GM12874 (cell line): ENCODE data around the gene TBC1D1.

Experiments
- CTCF ChIP-seq: IDR thresholded peaks from 2 replicates; pipeline ENCODE4 v1.5.1; 2011; ENCODE audit warnings: low read depth, mild to moderate bottlenecking, control low read depth, low read length, moderate library complexity; ENCODE audit not compliant: insufficient read depth

The TBC1D1 gene

GRCh38 chr4:38050560-38051350, 159.9 kb downstream of the TBC1D1 start:
- no peak for TF ChIP-seq CTCF

GRCh38 chr4:38055566-38055965, 164.7 kb downstream of the TBC1D1 start:
- no peak for TF ChIP-seq CTCF

GRCh38 chr4:38056011-38056685, 165.3 kb downstream of the TBC1D1 start:
- no peak for TF ChIP-seq CTCF

- no peak for TF ChIP-seq CTCF
These were observed 167.3 kb downstream of the TBC1D1 start for GRCh38 chr4:38058151-38058550.

GRCh38 chr4:38060829-38061431, 170.0 kb downstream of the TBC1D1 start:
- no peak for TF ChIP-seq CTCF

GRCh38 chr4:38062088-38062775, 171.3 kb downstream of the TBC1D1 start:
- TF ChIP-seq CTCF, result peak; percentile 73

- no peak for TF ChIP-seq CTCF
These were observed 171.9 kb downstream of the TBC1D1 start for GRCh38 chr4:38062776-38063097.
